CD4-positive, alpha-beta T cell (primary cell): ENCODE results near the gene ZNF600. TPM values are rescaled to one million over a fixed set of nuclear protein-coding genes. Genes with fewer than 3 reads are reported as not detected.
"Not testable (repeated sequence)": the region's sequence is repeated elsewhere in the genome, so short reads cannot be mapped to it uniquely, and the experiment has no call there.

Source experiments
- ATAC-seq: fragments of 200-7000 bp; cut with Tn5 transposase; one replicate; pipeline ENCODE4 v1.10.0; 2022; ENCODE audit warnings: mild to moderate bottlenecking; ENCODE audit not compliant: poor library complexity
- CTCF ChIA-PET: fragments of 350-600 bp; sonication (Branson Sonifier 250); formaldehyde crosslinking; loops from one replicate; lab custom pipeline; 2021; ENCODE audit warnings: antibody characterized with exemption, inconsistent platforms; lab: Charles Lee
- POLR2A ChIA-PET: fragments of 350-600 bp; sonication (Branson Sonifier 250); formaldehyde crosslinking; loops from one replicate; lab custom pipeline; 2021; ENCODE audit warnings: antibody characterized with exemption, inconsistent platforms; lab: Charles Lee
- DNase-seq, 14 experiments: peaks; one replicate each; pipeline ENCODE4 v3.0.0-alpha.2; 2013 to 2020; ENCODE audit warnings: mixed read lengths in 2 of 14
- H3K27ac ChIP-seq, 2 donors: one replicate each; pipeline versions ENCODE4 v1.5.1 to v1.7.0; 2013; ENCODE audit warnings: low read length in 2 of 2, low read depth in 1 of 2, mild to moderate bottlenecking in 1 of 2
- H3K27me3 ChIP-seq, 2 experiments: 1 replicate in 1 of 2; 2 replicates in 1 of 2; pipeline versions ENCODE4 v1.6.1 to v1.7.0; 2013; ENCODE audit warnings: low read length in 2 of 2, control low read depth in 1 of 2, mild to moderate bottlenecking in 1 of 2, moderate library complexity in 1 of 2; ENCODE audit not compliant: insufficient read depth in 2 of 2, control insufficient read depth in 1 of 2
- H3K36me3 ChIP-seq: one replicate; pipeline ENCODE4 v1.6.1; 2013; ENCODE audit warnings: low read length, control low read depth; ENCODE audit not compliant: insufficient read depth
- H3K4me1 ChIP-seq: one replicate; pipeline ENCODE4 v1.6.1; 2013; ENCODE audit warnings: low read length, control low read depth; ENCODE audit not compliant: insufficient read depth
- H3K4me3 ChIP-seq: one replicate; pipeline ENCODE4 v1.5.1; 2013; ENCODE audit warnings: mild to moderate bottlenecking, low read length, moderate library complexity
- H3K9me3 ChIP-seq, 2 experiments: 1 replicate in 1 of 2; 2 replicates in 1 of 2; pipeline versions ENCODE4 v1.6.1 to v1.7.0; 2013; ENCODE audit warnings: low read length in 2 of 2, mild to moderate bottlenecking in 2 of 2, control low read depth in 1 of 2, moderate library complexity in 1 of 2; ENCODE audit not compliant: control insufficient read depth in 1 of 2, insufficient read depth in 1 of 2
- H3K27ac Mint-ChIP-seq: one replicate; pipeline ENCODE4 v1.8.0; 2020; ENCODE audit warnings: mixed read lengths
- H3K27me3 Mint-ChIP-seq: one replicate; pipeline ENCODE4 v1.8.0; 2021; ENCODE audit warnings: mixed read lengths
- H3K36me3 Mint-ChIP-seq: one replicate; pipeline ENCODE4 v1.8.0; 2021; ENCODE audit warnings: low read depth, mixed read lengths
- H3K4me1 Mint-ChIP-seq: one replicate; pipeline ENCODE4 v1.8.0; 2021; ENCODE audit warnings: low read depth, mixed read lengths
- H3K4me3 Mint-ChIP-seq: one replicate; pipeline ENCODE4 v1.8.0; 2020; ENCODE audit warnings: mild to moderate bottlenecking, mixed read lengths
- H3K9me3 Mint-ChIP-seq: one replicate; pipeline ENCODE4 v1.8.0; 2020; ENCODE audit warnings: mixed read lengths
- intact Hi-C, 2 experiments: fragments of 100-400 bp; cut with DNase I in 1 of 2; cut with micrococcal nuclease in 1 of 2; formaldehyde crosslinking; loops; one replicate each; pipeline versions ENCODE4 v1.15.1 to v1.9.0; 2023 to 2025; cut with DNase I, micrococcal nuclease
- polyA plus RNA-seq, 2 donors: library from polyadenylated mRNA; unstranded; fragments of 120-200 nt; gene quantifications; one replicate each; pipeline ENCODE4 v1.2.1, GENCODE V29; 2013
- total RNA-seq, 174 experiments: library from RNA in 2 of 174; stranded (reverse) in 2 of 174; gene quantifications; one replicate each; pipeline ENCODE4 v1.2.3 and lab custom pipeline; 2021 to 2026

ZNF600 gene
- total RNA-seq (10 to 100 TPM; 11.2 to 13.4 TPM), total RNA-seq (lab: John Stamatoyannopoulos, UW) (5.8 to 105 (median 44.0) reads per million in 172 experiments)
- polyA plus RNA-seq (2013, experiment 1 of 2) = 20.0 TPM
- 22.4 TPM for polyA plus RNA-seq (2013, experiment 2 of 2)

- H3K4me1 Mint-ChIP-seq = peaks cover 34% of the 10 kb centered on the region
- H3K36me3 ChIP-seq, CTCF ChIA-PET, H3K9me3 Mint-ChIP-seq, H3K27me3 Mint-ChIP-seq, H3K27me3 ChIP-seq: not testable (repeated sequence)
- Histone ChIP-seq H3K4me1 (peaks cover 23% of the 10 kb centered on the region), H3K4me3 (peak within 1 kb of the TSS; percentile 79), H3K27ac (peak within 1 kb of the TSS; percentile 46 to 70), H3K9me3 (peaks cover 0 to 47% of the 10 kb centered on the region in 2 experiments)
- H3K36me3 Mint-ChIP-seq = peaks cover 45% of the 10 kb centered on the region
- H3K27ac Mint-ChIP-seq = peak within 1 kb of the TSS; percentile 82
- peak within 1 kb of the TSS; percentile 93 for H3K4me3 Mint-ChIP-seq
- ATAC-seq (peak; percentile 92), DNase-seq (peak; percentile 26 to 87 (median 68))
- intact Hi-C loops = loop anchor here in 1 of 2 experiments (10.0 kb wide), 1 partner anchor 158 kb away; no protein-coding TSS in a partner anchor
- POLR2A ChIA-PET = interaction anchor here (0.7 kb wide), 1 partner anchor 72 kb away, joined by 3 read pairs; no protein-coding TSS in a partner anchor
These were observed at the start of gene ZNF600 for GRCh38 chr19:52786464-52787354. ZNF600 (minus strand) TSS chr19:52786791; CDS start chr19:52778888, 7,903 bp downstream.

- H3K27ac Mint-ChIP-seq, H3K27ac ChIP-seq, H3K27me3 ChIP-seq, H3K36me3 ChIP-seq, H3K4me1 Mint-ChIP-seq, intact Hi-C loops, CTCF ChIA-PET, POLR2A ChIA-PET, H3K27me3 Mint-ChIP-seq, H3K4me1 ChIP-seq, ATAC-seq, H3K4me3 Mint-ChIP-seq, H3K4me3 ChIP-seq, DNase-seq: not testable (repeated sequence)
- Mint-ChIP-seq H3K36me3 (peaks cover 60% of the 10 kb centered on the region), H3K9me3 (peaks cover 11% of the 10 kb centered on the region)
- peaks cover 60% of the 10 kb centered on the region in 2 experiments for H3K9me3 ChIP-seq
These were observed 47.7 kb upstream of the ZNF600 start for GRCh38 chr19:52834289-52834688.

DNA sequence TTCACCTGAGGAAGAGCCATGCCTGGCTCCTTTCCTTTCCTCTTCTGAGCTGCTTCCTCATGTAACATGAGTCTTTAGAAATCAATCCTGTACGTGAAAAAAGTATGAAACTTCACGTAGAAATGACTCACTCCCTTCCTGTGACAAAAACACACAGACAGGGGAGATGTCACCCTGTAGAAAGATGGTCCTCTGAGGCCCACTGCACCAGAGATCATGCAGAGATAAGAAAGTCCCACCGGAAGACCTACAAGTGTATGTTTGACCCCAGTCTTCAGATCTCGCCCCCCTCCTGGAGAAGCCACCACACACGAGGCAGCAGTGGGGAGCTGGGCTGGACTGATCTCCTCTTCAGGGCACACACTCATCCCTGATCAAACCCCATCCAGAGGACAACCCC, 47.0 kb upstream of the ZNF600 start:
- peaks cover 53 to 59% of the 10 kb centered on the region in 2 experiments for H3K9me3 ChIP-seq
- H3K9me3 Mint-ChIP-seq = peaks cover 11% of the 10 kb centered on the region
- H3K27ac ChIP-seq, H3K27me3 ChIP-seq, H3K36me3 ChIP-seq, H3K4me1 ChIP-seq, CTCF ChIA-PET, POLR2A ChIA-PET, H3K4me3 ChIP-seq, H3K27ac Mint-ChIP-seq, H3K4me1 Mint-ChIP-seq, H3K27me3 Mint-ChIP-seq, H3K4me3 Mint-ChIP-seq, ATAC-seq, intact Hi-C loops: not testable (repeated sequence)
- DNase-seq = peak in 1 of 14 experiments; percentile 53
- H3K36me3 Mint-ChIP-seq = peaks cover 56% of the 10 kb centered on the region

DNA sequence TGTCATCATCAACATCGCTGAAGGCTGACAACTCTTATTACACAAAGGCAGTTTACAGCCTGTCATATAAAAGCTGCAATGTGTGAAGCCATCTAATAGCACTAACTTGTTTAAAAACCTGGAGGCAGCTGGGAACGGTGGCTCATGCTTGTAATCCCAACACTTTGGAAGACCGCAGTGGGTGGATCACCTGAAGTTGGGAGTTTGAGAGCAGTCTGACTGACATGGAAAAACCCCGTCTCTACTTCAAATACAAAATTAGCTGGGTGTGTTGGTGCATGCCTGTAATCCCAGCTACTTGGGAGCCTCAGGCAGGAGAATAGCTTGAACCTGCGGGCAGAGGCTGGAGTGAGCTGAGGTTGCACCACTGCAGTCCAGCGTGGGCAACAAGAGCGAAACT, 43.3 kb upstream of the ZNF600 start:
- H3K27ac ChIP-seq, H3K27me3 Mint-ChIP-seq, H3K27ac Mint-ChIP-seq, H3K4me1 ChIP-seq, H3K9me3 Mint-ChIP-seq, H3K4me3 Mint-ChIP-seq, H3K27me3 ChIP-seq, POLR2A ChIA-PET, ATAC-seq, DNase-seq, H3K36me3 ChIP-seq, CTCF ChIA-PET, intact Hi-C loops, H3K4me3 ChIP-seq, H3K4me1 Mint-ChIP-seq: not testable (repeated sequence)
- peaks cover 24 to 64% of the 10 kb centered on the region in 2 experiments for H3K9me3 ChIP-seq
- peaks cover 28% of the 10 kb centered on the region for H3K36me3 Mint-ChIP-seq
